SK-N-MC (cell line): ENCODE measurements around the gene POLK.

Experiments used
- DNase-seq: peaks from one replicate; pipeline ENCODE4 v3.0.0-alpha.2; 2011; ENCODE audit warnings: low read depth, low spot score
- H3K27ac ChIP-seq: fragments of 200-600 bp; sonication (generic); 2 replicates; pipeline ENCODE4 v1.5.1; 2016; ENCODE audit warnings: mixed run types
- H3K36me3 ChIP-seq: fragments of 200-600 bp; sonication (generic); 2 replicates; pipeline ENCODE4 v1.6.1; 2017; ENCODE audit warnings: antibody characterized with exemption, low read length, mixed read lengths; ENCODE audit not compliant: insufficient read depth
- H3K4me3 ChIP-seq: fragments of 200-600 bp; sonication (generic); 2 replicates; pipeline ENCODE4 v1.5.1; 2016
- H3K9ac ChIP-seq: fragments of 200-600 bp; sonication (generic); 2 replicates; pipeline ENCODE4 v1.8.0; 2017; ENCODE audit warnings: mixed run types, mixed read lengths; ENCODE audit not compliant: insufficient read length
- H3K9me3 ChIP-seq: fragments of 200-600 bp; sonication (generic); 2 replicates; pipeline ENCODE4 v1.6.1; 2017; ENCODE audit warnings: low read depth, mild to moderate bottlenecking, antibody characterized with exemption, low read length, moderate library complexity, mixed read lengths
- EZH2 ChIP-seq: fragments of 200-600 bp; sonication (generic); IDR thresholded peaks from one replicate; pipeline ENCODE4 v1.6.1; 2017; ENCODE audit warnings: antibody characterized with exemption
- FOXP2 ChIP-seq: optimal IDR thresholded peaks from 2 replicates; pipeline ENCODE3; 2011; ENCODE audit warnings: mild to moderate bottlenecking, moderate library complexity; ENCODE audit not compliant: insufficient read depth; ENCODE audit errors: extremely low read length, control extremely low read depth
- POLR2AphosphoS5 ChIP-seq: IDR thresholded peaks from 2 replicates; pipeline ENCODE4 v1.6.1; 2012; ENCODE audit warnings: mild to moderate bottlenecking, low read depth, low read length, borderline replicate concordance

POLK gene

GRCh38 chr5:75623846-75624245 lies 112.2 kb downstream of the POLK start:
- Histone ChIP-seq H3K36me3 (no peaks in the 10 kb centered on the region), H3K27ac (peak overlapping the region; percentile 34; the same call in 1 of the 2 replicates), H3K9ac (no peak overlapping the region), H3K9me3 (no peaks in the 10 kb centered on the region), H3K4me3 (no peak overlapping the region)
- no peak for DNase-seq
- no peak for TF ChIP-seq FOXP2
- no peak for TF ChIP-seq EZH2
- no peak for TF ChIP-seq POLR2AphosphoS5

- Histone ChIP-seq H3K4me3 (no peak overlapping the region), H3K36me3 (no peaks in the 10 kb centered on the region), H3K27ac (no peak overlapping the region), H3K9ac (no peak overlapping the region), H3K9me3 (no peaks in the 10 kb centered on the region)
- TF ChIP-seq FOXP2 = no peak
- no peak for TF ChIP-seq EZH2
- TF ChIP-seq POLR2AphosphoS5 = no peak
- no peak for DNase-seq
Observed at GRCh38 chr5:75626959-75627358, 115.3 kb downstream of the POLK start.

- TF ChIP-seq FOXP2 (no peak), POLR2AphosphoS5 (no peak), EZH2 (no peak)
- DNase-seq = no peak
- Histone ChIP-seq H3K27ac (no peak overlapping the region), H3K9ac (no peak overlapping the region), H3K4me3 (no peak overlapping the region), H3K36me3 (no peaks in the 10 kb centered on the region), H3K9me3 (no peaks in the 10 kb centered on the region)
Observed at GRCh38 chr5:75627801-75628200, 116.1 kb downstream of the POLK start.

GRCh38 chr5:75630875-75631274 lies 119.2 kb downstream of the POLK start:
- Histone ChIP-seq H3K9ac (no peak overlapping the region), H3K36me3 (no peaks in the 10 kb centered on the region), H3K9me3 (no peaks in the 10 kb centered on the region), H3K4me3 (no peak overlapping the region), H3K27ac (no peak overlapping the region)
- no peak for DNase-seq
- no peak for TF ChIP-seq FOXP2
- TF ChIP-seq POLR2AphosphoS5 = no peak
- TF ChIP-seq EZH2 = no peak

- Histone ChIP-seq H3K4me3 (no peak overlapping the region), H3K36me3 (no peaks in the 10 kb centered on the region), H3K9me3 (no peaks in the 10 kb centered on the region), H3K27ac (no peak overlapping the region), H3K9ac (no peak overlapping the region)
- no peak for DNase-seq
- TF ChIP-seq FOXP2 (no peak), EZH2 (no peak), POLR2AphosphoS5 (no peak)
Observed at GRCh38 chr5:75632321-75632720, 120.6 kb downstream of the POLK start.

- no peak overlapping the region for H3K4me3 ChIP-seq
- no peaks in the 10 kb centered on the region for H3K9me3 ChIP-seq
- no peak overlapping the region for H3K9ac ChIP-seq
- H3K36me3 ChIP-seq = no peaks in the 10 kb centered on the region
- H3K27ac ChIP-seq = no peak overlapping the region
- DNase-seq = no peak
- TF ChIP-seq POLR2AphosphoS5 (no peak), EZH2 (no peak), FOXP2 (no peak)
Observed at GRCh38 chr5:75637949-75638348, 126.3 kb downstream of the POLK start.

- Histone ChIP-seq H3K27ac (no peak overlapping the region), H3K9me3 (no peaks in the 10 kb centered on the region), H3K36me3 (no peaks in the 10 kb centered on the region), H3K4me3 (no peak overlapping the region), H3K9ac (no peak overlapping the region)
- TF ChIP-seq FOXP2 (no peak), POLR2AphosphoS5 (no peak), EZH2 (no peak)
- no peak for DNase-seq
Observed at GRCh38 chr5:75639535-75640311, 128.0 kb downstream of the POLK start.

GRCh38 chr5:75640395-75640794 lies 128.7 kb downstream of the POLK start:
- Histone ChIP-seq H3K4me3 (no peak overlapping the region), H3K9ac (no peak overlapping the region), H3K27ac (no peak overlapping the region), H3K36me3 (no peaks in the 10 kb centered on the region), H3K9me3 (no peaks in the 10 kb centered on the region)
- no peak for DNase-seq
- TF ChIP-seq POLR2AphosphoS5 (no peak), EZH2 (no peak)

- Histone ChIP-seq H3K9ac (no peak overlapping the region), H3K27ac (no peak overlapping the region), H3K9me3 (no peaks in the 10 kb centered on the region), H3K4me3 (no peak overlapping the region), H3K36me3 (no peaks in the 10 kb centered on the region)
- DNase-seq = no peak
- TF ChIP-seq FOXP2 = no peak
- TF ChIP-seq EZH2 = no peak
- no peak for TF ChIP-seq POLR2AphosphoS5
Observed at GRCh38 chr5:75640826-75641225, 129.1 kb downstream of the POLK start.
